ENCODE results near the gene HTT. TPM values are rescaled to one million over a fixed set of nuclear protein-coding genes. Genes with fewer than 3 reads are reported as not detected.

HTT gene
- total RNA-seq, 2 donors from 2014 or later, result 37.8 to 97.8 TPM

DNA sequence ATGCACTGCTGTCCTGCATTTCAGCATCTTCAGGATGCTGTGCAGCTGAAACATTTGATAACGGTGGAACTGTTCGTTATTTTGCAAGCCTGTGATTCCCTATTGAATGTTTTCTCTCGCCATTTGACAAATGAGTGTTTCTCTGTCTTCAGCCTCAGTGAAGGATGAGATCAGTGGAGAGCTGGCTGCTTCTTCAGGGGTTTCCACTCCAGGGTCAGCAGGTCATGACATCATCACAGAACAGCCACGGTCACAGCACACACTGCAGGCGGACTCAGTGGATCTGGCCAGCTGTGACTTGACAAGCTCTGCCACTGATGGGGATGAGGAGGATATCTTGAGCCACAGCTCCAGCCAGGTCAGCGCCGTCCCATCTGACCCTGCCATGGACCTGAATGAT lies 52.6 kb downstream of the HTT start:
- peaks cover 8 to 11% of the 10 kb centered on the region in 2 donors for H3K36me3 ChIP-seq
- 94% methylated on average over 7 of the region's 7 CpGs for WGBS
- TF ChIP-seq POLR2A (IDR thresholded peaks at IDR 0.05) (no peak), POLR2AphosphoS5 (IDR thresholded peaks at IDR 0.05) (no peak)
- TF ChIP-seq, protein P1, sequence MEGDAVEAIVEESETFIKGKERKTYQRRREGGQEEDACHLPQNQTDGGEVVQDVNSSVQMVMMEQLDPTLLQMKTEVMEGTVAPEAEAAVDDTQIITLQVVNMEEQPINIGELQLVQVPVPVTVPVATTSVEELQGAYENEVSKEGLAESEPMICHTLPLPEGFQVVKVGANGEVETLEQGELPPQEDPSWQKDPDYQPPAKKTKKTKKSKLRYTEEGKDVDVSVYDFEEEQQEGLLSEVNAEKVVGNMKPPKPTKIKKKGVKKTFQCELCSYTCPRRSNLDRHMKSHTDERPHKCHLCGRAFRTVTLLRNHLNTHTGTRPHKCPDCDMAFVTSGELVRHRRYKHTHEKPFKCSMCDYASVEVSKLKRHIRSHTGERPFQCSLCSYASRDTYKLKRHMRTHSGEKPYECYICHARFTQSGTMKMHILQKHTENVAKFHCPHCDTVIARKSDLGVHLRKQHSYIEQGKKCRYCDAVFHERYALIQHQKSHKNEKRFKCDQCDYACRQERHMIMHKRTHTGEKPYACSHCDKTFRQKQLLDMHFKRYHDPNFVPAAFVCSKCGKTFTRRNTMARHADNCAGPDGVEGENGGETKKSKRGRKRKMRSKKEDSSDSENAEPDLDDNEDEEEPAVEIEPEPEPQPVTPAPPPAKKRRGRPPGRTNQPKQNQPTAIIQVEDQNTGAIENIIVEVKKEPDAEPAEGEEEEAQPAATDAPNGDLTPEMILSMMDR (IDR thresholded peaks at IDR 0.05), result no peak

DNA sequence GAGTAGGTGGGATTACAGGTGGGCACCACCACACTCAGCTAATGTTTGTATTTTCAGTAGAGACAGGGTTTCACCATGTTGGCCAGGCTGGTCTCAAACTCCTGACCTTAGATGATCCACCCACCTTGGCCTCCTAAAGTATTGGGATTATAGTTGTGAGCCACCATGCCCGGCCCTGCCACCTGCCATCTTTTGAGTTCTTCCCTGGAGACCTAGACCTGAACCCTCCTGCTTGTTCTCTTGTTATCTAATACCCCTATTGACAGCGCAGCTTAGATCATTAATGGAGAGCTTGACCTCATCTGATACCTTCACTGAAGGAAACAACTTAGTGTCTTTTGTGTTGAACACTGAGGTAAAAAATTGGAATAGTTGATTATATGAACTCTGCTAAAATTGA lies 53.6 kb downstream of the HTT start:
- intact Hi-C loops (cut with DNase I), result no loop called here
- Histone ChIP-seq H3K4me3 (no peak overlapping the region), H3K9me3 (no peaks in the 10 kb centered on the region), H3K4me1 (replicated peaks) (peaks cover 7% of the 10 kb centered on the region), H3K36me3 (peaks cover 8 to 11% of the 10 kb centered on the region in 2 donors), H3K27me3 (replicated peaks; ENCODE audit: insufficient read depth) (no peaks in the 10 kb centered on the region), H3K27ac (no peak overlapping the region)
- no peak for DNase-seq (ENCODE audit: low spot score)
- 94% methylated on average over 2 of the region's 2 CpGs for WGBS
- TF ChIP-seq, protein P1 (IDR thresholded peaks at IDR 0.05), result no peak
- TF ChIP-seq POLR2A (IDR thresholded peaks at IDR 0.05), result no peak
- TF ChIP-seq POLR2AphosphoS5 (IDR thresholded peaks at IDR 0.05), result no peak

More for the DNA sequence above, 52.6 kb downstream of the HTT start:
- H3K27me3 ChIP-seq (replicated peaks; ENCODE audit: insufficient read depth), result no peaks in the 10 kb centered on the region
- no peak for DNase-seq (ENCODE audit: low spot score)
- H3K9me3 ChIP-seq, result no peaks in the 10 kb centered on the region
- no peak overlapping the region for H3K27ac ChIP-seq
- peaks cover 10% of the 10 kb centered on the region for H3K4me1 ChIP-seq (replicated peaks)
- intact Hi-C loops (cut with DNase I), result no loop called here
- no peak overlapping the region for H3K4me3 ChIP-seq

DNA sequence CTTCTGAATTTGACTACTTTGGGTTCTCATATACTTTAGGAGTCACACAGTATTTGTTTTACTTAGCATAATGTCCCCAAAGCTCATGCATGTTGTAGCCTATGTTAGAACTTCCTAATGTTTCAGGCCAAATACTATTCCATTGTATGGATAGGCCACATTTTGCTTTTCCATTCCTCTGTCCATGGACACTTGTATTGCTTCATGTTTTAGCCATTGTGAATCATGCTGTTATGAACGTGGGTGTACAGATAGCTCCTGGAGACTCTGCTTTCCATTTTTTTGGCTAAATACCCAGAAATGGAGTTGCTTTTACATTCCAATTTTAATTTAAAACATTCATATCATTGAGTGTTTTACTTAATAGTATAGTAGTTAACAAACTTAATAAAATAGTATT lies 54.5 kb downstream of the HTT start:
- peaks cover 8 to 11% of the 10 kb centered on the region in 2 donors for H3K36me3 ChIP-seq
- intact Hi-C loops (cut with DNase I), result no loop called here
- WGBS, result 84% methylated on average over 1 of the region's 1 CpG
- H3K9me3 ChIP-seq, result no peaks in the 10 kb centered on the region
- no peak overlapping the region for H3K4me3 ChIP-seq
- no peaks in the 10 kb centered on the region for H3K27me3 ChIP-seq (replicated peaks; ENCODE audit: insufficient read depth)
- TF ChIP-seq, protein P1 (IDR thresholded peaks at IDR 0.05), result no peak
- TF ChIP-seq POLR2AphosphoS5 (IDR thresholded peaks at IDR 0.05) (no peak), POLR2A (IDR thresholded peaks at IDR 0.05) (no peak)
- H3K27ac ChIP-seq, result no peak overlapping the region
- DNase-seq (ENCODE audit: low spot score), result no peak
- no peaks in the 10 kb centered on the region for H3K4me1 ChIP-seq (replicated peaks)

DNA sequence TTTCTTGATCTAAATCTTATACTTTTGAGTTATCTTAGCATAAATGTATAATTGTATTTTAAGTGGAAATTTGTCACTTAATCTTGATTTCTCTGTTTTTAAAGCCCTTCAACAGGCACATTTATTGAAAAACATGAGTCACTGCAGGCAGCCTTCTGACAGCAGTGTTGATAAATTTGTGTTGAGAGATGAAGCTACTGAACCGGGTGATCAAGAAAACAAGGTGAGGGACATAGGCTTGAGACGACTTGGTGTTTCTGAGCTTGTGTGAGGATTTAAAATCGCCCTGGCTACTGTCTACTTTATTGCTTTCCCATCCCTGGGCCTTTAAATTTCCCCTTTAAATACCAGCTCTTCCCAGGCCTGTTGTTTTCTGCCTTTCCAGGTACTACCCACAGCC lies 55.7 kb downstream of the HTT start:
- Histone ChIP-seq H3K27ac (no peak overlapping the region), H3K4me3 (no peak overlapping the region), H3K36me3 (peaks cover 10 to 11% of the 10 kb centered on the region in 2 donors), H3K9me3 (no peaks in the 10 kb centered on the region), H3K27me3 (replicated peaks; ENCODE audit: insufficient read depth) (no peaks in the 10 kb centered on the region), H3K4me1 (replicated peaks) (no peaks in the 10 kb centered on the region)
- TF ChIP-seq POLR2AphosphoS5 (IDR thresholded peaks at IDR 0.05) (no peak), POLR2A (IDR thresholded peaks at IDR 0.05) (no peak)
- TF ChIP-seq, protein P1 (IDR thresholded peaks at IDR 0.05), result no peak
- intact Hi-C loops (cut with DNase I), result no loop called here
- 68% methylated on average over 3 of the region's 3 CpGs for WGBS
- no peak for DNase-seq (ENCODE audit: low spot score)

DNA sequence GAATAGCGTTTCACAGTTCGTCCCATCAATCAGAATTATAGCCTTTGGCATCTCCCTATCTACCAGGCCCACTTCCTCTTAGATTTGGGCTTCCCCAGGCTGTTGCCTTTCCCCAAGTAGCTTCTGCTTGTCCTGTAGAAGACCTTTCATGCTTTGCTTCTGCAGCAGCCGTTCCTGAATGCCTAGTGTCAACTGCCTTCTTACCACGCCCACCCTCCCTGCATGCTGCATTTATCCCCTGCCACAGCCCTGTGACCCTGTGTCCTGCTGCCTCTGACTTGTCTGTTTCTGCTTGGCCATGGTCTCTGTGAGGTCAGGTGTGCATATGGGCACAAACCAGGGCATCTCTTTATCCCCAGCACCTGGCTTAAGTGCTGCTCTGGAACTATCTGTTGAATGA lies 56.3 kb downstream of the HTT start:
- H3K4me1 ChIP-seq (replicated peaks), result no peaks in the 10 kb centered on the region
- H3K36me3 ChIP-seq, result peaks cover 10 to 11% of the 10 kb centered on the region in 2 donors
- DNase-seq (ENCODE audit: low spot score), result no peak
- intact Hi-C loops (cut with DNase I), result no loop called here
- no peaks in the 10 kb centered on the region for H3K9me3 ChIP-seq
- 73% methylated on average over 4 of the region's 4 CpGs for WGBS
- H3K4me3 ChIP-seq, result no peak overlapping the region
- no peaks in the 10 kb centered on the region for H3K27me3 ChIP-seq (replicated peaks; ENCODE audit: insufficient read depth)
- TF ChIP-seq POLR2A (IDR thresholded peaks at IDR 0.05) (no peak), POLR2AphosphoS5 (IDR thresholded peaks at IDR 0.05) (no peak)
- TF ChIP-seq, protein P1 (IDR thresholded peaks at IDR 0.05), result no peak
- H3K27ac ChIP-seq, result no peak overlapping the region
